BJ (cell line): ENCODE results near the gene DUSP2. TPM values are rescaled to one million over a fixed set of nuclear protein-coding genes. Genes with fewer than 3 reads are reported as not detected.

Experiments used
- CTCF ChIA-PET: fragments of 350-600 bp; formaldehyde crosslinking; extraction: SDS; loops from one replicate; lab custom pipeline; 2021; ENCODE audit warnings: antibody characterized with exemption, inconsistent platforms; lab: Yijun Ruan, JAX
- POLR2A ChIA-PET: fragments of 300-600 bp; sonication (Branson Sonifier 250); formaldehyde crosslinking; extraction: SDS; loops from one replicate; lab custom pipeline; 2021; ENCODE audit warnings: antibody characterized with exemption; lab: Charles Lee
- DNase-seq: peaks from one replicate; pipeline ENCODE4 v3.0.0-alpha.2; 2011; ENCODE audit warnings: low read depth
- H3K27me3 ChIP-seq: 2 replicates; pipeline ENCODE4 v1.6.0; 2011; ENCODE audit warnings: low read length; ENCODE audit not compliant: control insufficient read depth, insufficient read depth
- H3K36me3 ChIP-seq: 2 replicates; pipeline ENCODE4 v1.5.1; 2011; ENCODE audit warnings: low read length; ENCODE audit not compliant: control insufficient read depth, insufficient read depth
- H3K4me3 ChIP-seq: 2 replicates; pipeline ENCODE4 v1.5.1; 2011; ENCODE audit warnings: low read depth, mild to moderate bottlenecking, control low read depth, low read length
- polyA plus RNA-seq: library from polyadenylated mRNA; depleted of rRNA; stranded (reverse); fragments of >200 nt; gene quantifications from 2 replicates; pipeline ENCODE4 v1.2.3, GENCODE V29; 2011
- TF ChIP-seq, protein P1 (sequence below): IDR thresholded peaks from 2 replicates; pipeline ENCODE4 v1.5.1; 2011; ENCODE audit warnings: low read depth, mild to moderate bottlenecking, control low read depth, inconsistent platforms, low read length, moderate library complexity; ENCODE audit not compliant: insufficient read depth

Gene DUSP2
- polyA plus RNA-seq, 1 experiment: 2.2 TPM

DNA sequence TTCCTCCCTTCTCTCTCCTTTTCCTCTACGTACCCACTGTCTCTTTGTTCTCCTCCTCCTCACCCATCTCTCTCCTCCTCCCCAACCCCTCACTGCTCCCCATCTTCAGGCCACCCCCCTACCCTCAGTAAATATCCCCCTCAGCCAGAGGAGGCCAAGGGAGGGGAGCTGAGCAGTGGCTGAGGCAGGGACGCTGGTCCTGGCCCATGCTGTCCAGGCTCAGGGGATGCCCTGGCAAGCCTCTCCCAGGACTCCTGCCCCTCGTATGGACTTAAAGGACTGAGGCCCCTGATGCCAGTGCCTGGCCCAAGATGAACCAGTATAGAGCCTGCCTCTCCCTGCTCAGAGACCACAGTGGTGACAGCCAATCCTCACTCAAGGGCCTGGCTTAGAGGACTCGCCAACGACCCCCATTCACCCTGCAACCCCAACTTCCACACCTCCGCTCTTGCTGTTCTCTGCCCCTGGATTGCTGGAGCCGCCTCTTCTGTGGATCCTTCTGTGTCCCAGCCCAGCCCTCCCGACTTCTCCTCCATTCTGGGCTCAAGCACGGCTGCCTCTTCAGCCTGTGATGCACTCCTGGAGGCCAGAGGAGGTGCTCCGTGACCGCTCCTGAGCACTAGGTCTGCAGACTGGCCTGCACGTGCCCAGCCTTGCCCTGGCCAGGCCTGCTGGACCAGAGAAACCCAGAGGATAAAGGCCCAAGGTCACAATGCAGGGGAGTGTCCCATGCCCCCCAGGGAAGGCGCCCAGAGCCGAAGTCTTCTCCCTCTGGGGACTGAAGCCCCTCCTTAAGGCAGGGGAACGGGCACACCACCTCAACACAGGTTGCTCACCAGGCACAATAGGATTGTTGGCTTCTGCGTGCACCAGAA, 9.5 kb upstream of the DUSP2 start:
- ChIA-PET CTCF (interaction anchor here (3.5 kb wide), 1 partner anchor 20 kb away, joined by 12 read pairs; no protein-coding TSS in a partner anchor), POLR2A (no interaction called here)
- no peaks in the 10 kb centered on the region for H3K36me3 ChIP-seq
- DNase-seq: no peak
- no peak overlapping the region for H3K4me3 ChIP-seq
- 0 out of 2 replicates have a peak, but pooled peaks cover 2% of the 10 kb centered on the region for H3K27me3 ChIP-seq
- TF ChIP-seq, protein P1, sequence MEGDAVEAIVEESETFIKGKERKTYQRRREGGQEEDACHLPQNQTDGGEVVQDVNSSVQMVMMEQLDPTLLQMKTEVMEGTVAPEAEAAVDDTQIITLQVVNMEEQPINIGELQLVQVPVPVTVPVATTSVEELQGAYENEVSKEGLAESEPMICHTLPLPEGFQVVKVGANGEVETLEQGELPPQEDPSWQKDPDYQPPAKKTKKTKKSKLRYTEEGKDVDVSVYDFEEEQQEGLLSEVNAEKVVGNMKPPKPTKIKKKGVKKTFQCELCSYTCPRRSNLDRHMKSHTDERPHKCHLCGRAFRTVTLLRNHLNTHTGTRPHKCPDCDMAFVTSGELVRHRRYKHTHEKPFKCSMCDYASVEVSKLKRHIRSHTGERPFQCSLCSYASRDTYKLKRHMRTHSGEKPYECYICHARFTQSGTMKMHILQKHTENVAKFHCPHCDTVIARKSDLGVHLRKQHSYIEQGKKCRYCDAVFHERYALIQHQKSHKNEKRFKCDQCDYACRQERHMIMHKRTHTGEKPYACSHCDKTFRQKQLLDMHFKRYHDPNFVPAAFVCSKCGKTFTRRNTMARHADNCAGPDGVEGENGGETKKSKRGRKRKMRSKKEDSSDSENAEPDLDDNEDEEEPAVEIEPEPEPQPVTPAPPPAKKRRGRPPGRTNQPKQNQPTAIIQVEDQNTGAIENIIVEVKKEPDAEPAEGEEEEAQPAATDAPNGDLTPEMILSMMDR: no peak

DNA sequence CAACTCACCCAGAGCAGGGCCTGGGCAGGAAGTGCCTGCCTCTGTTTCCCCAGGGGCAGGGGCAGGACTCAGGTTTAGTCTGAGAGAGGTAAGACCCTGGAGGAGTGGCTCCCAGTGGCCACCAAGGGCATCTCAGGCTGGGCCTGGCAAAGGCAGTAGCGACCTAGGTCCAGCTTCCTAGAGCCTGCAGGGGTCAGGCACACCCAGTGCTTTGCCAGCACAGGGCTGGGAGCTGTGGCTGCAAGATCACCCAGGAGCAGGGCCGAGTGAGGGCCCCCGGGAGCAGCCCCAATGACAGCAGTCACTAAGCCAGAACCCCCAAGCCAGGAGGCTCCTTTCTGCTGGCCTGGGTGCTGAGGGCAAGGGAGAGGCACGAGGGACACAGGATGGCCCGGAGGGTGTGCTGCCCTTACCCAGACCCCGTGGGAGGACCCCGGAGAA, 8.8 kb upstream of the DUSP2 start:
- no peak overlapping the region for H3K4me3 ChIP-seq
- H3K27me3 ChIP-seq: no peaks in the 10 kb centered on the region
- no peak for DNase-seq
- H3K36me3 ChIP-seq: no peaks in the 10 kb centered on the region
- TF ChIP-seq, protein P1: no peak
- CTCF ChIA-PET: interaction anchor here (1.7 to 5.0 kb wide), 4 partner anchors 11 to 21 kb away, joined by 4 to 24 read pairs (median 8); partner anchors contain the start of gene ASTL
- POLR2A ChIA-PET: no interaction called here

DNA sequence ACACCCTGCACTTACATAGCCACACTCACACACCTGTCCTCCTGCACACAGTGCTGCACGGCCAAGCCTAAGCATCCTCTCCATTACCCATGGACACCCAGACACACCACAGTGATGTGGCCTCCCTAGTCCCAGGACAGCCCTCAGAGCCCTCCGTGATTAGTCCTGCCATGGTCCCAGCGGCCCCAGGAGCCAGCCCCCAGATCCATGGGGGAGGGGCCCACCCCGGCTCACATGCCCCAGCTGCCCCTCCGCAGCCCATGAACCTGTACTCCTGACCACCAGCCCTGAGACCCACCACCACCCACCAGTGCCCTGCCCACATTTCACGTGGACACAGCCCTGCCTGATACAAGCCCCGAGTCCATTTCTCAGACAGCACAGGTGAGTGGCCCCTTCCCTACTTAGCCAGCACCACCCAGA, 8.1 kb upstream of the DUSP2 start:
- POLR2A ChIA-PET: no interaction called here
- Histone ChIP-seq H3K4me3 (no peak overlapping the region), H3K36me3 (no peaks in the 10 kb centered on the region), H3K27me3 (no peaks in the 10 kb centered on the region)
- DNase-seq: no peak
- TF ChIP-seq, protein P1: no peak
- CTCF ChIA-PET: interaction anchor here (1.7 to 5.0 kb wide), 3 partner anchors 10 to 21 kb away, joined by 4 to 24 read pairs (median 5); partner anchors contain the start of gene ASTL

DNA sequence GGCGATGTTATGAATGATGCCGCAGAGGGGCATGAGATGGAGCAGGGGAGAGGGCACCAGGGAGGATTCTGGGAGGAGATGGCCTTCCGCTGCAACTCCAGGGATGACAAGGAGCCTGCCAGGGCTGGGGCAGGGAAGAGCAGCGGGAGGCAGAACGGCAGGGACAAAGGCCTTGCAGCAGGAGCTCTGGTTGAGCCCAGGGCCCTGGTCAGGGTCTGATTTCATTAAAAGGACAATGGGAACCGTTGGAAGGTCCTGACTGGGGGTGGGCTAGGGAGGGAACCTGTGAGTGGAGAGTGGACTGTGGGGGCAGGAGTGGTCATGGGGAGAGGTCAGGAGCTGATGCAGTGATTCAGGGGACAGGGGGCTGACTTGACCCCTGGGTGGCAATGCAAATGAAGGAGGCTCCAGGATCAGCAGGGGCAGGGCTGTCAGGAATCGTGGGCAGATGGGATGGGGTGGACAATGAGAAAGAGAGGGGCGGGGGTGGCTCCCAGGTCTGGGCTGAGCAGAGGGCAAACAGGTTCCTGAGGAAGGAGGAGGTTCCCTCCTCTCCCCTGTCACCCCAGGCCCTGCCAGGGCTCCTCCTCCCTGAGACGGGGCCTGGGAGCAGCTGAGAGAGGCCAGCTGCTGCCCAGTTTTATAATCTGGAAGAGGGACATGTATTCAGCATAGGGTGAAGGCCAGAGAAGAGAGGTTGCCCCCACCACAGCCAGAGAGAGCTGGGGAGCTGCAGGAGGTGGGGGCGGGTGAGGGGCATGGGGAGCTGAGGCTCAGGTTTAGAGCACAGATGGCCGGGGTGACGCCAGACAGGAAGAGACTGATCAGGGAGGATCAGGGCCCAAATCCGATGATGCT, 7.3 kb upstream of the DUSP2 start:
- CTCF ChIA-PET: interaction anchor here (1.7 to 5.0 kb wide), 3 partner anchors 9 to 22 kb away, joined by 4 to 24 read pairs (median 5); partner anchors contain the start of gene ASTL
- no peak for DNase-seq
- POLR2A ChIA-PET: no interaction called here
- H3K4me3 ChIP-seq: no peak overlapping the region
- no peaks in the 10 kb centered on the region for H3K27me3 ChIP-seq
- no peaks in the 10 kb centered on the region for H3K36me3 ChIP-seq
- TF ChIP-seq, protein P1: no peak
